IMR-90 (cell line): ENCODE measurements around the gene WWP2.

Experiments used
- MXI1 ChIP-seq: IDR thresholded peaks from 2 replicates; pipeline ENCODE4 v1.6.1; 2012; ENCODE audit warnings: low read depth, mild to moderate bottlenecking, low read length, moderate library complexity, borderline replicate concordance
- TF ChIP-seq, protein P1 (sequence below): conservative IDR thresholded peaks from 2 replicates; pipeline ENCODE4 v1.5.1; 2012; ENCODE audit warnings: mild to moderate bottlenecking, low read depth, low read length, improper control_type of control experiment

DNA sequence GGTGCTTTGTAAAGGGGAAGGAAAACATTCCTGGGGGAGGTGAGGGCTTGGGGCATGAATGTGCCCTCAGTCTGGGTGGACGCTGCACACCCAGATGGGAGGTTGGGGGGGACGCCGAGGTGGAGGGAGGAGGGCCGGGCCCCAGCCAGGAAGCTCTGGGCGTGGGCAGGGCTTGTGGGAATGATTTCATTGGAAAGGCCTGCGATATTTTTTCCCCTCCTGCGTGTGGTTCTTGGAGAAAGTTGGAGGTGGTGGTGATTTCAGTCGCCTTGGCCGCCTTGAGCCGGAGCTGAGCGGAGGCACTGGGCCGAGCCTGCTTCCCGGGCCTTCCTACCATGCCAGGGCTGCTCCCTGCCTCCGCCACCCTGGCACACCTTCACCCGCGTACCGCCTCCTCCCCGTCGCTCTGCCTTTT is 162.7 kb downstream of the WWP2 start:
- TF ChIP-seq, protein P1, sequence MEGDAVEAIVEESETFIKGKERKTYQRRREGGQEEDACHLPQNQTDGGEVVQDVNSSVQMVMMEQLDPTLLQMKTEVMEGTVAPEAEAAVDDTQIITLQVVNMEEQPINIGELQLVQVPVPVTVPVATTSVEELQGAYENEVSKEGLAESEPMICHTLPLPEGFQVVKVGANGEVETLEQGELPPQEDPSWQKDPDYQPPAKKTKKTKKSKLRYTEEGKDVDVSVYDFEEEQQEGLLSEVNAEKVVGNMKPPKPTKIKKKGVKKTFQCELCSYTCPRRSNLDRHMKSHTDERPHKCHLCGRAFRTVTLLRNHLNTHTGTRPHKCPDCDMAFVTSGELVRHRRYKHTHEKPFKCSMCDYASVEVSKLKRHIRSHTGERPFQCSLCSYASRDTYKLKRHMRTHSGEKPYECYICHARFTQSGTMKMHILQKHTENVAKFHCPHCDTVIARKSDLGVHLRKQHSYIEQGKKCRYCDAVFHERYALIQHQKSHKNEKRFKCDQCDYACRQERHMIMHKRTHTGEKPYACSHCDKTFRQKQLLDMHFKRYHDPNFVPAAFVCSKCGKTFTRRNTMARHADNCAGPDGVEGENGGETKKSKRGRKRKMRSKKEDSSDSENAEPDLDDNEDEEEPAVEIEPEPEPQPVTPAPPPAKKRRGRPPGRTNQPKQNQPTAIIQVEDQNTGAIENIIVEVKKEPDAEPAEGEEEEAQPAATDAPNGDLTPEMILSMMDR: no peak
- TF ChIP-seq MXI1: no peak
